ENCODE data around the gene NTN5.
A peak's percentile ranks its signal among the peaks of the same experiment; 100 is the strongest.

NTN5 gene

DNA sequence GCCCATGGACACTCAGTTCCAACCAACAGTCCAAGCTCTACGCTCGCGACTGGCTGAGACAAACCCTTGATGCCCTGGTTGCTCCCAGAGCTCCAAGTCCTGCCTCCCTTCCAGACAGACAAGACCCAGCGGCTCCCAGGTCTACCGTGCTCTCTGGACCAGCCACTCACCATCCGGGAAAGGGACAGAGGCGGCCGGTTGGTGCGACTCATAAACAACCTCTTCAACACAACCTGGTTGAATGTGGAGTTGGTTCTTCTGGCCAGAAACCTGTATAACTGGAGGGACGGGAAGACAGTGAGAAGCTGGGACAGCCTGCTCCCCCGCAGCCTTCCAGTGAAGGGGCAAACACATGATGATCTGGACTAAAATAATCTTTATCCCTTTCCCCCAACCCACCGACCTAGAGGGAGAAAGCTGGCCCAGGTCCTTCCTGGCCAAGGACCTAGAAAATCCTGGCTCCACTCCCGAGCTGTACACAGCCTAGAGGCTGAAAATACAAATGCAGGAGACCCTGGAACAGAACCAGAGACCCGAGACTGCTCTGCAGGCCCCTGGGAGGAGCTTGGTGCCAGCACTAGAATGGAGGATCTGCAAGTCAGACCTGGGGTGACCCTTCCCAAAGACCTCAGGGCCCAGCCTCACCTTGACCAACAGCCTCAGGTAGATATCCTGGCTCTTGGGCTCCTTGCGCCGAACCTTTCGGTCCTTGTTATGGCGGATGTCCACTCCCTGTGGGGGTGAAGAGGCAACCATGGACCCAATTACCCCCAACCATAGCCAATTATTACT, 55.5 kb downstream of the NTN5 start:
- H3K4me3 ChIP-seq (ENCODE audit: low read length): peak overlapping the region; percentile 95
- H3K36me3 ChIP-seq (ENCODE audit: control insufficient read depth, low read length): peaks cover 61% of the 10 kb centered on the region
- H3K79me2 ChIP-seq (ENCODE audit: control insufficient read depth, low read length): peaks cover 47% of the 10 kb centered on the region
- H4K20me1 ChIP-seq (ENCODE audit: control insufficient read depth, insufficient read depth, low read depth, low read length): peaks cover 23% of the 10 kb centered on the region
- H3K4me2 ChIP-seq (ENCODE audit: low read length): peak overlapping the region; percentile 67
- H3K9me2 ChIP-seq (replicated peaks; ENCODE audit: control insufficient read depth, low read length): no peaks in the 10 kb centered on the region
- no peaks in the 10 kb centered on the region for H3K27me3 ChIP-seq (ENCODE audit: control insufficient read depth, low read length)
- no peaks in the 10 kb centered on the region for H3K9me3 ChIP-seq (ENCODE audit: control insufficient read depth, insufficient read depth, low read length)
- peaks cover 35% of the 10 kb centered on the region for H3F3A ChIP-seq (ENCODE audit: control insufficient read depth, insufficient read depth)
- peaks cover 26% of the 10 kb centered on the region for H3K4me1 ChIP-seq (ENCODE audit: control insufficient read depth, low read length)
- H3K27ac ChIP-seq (ENCODE audit: low read depth, low read length): peak overlapping the region; percentile 72
- no peak for TF ChIP-seq EZH2phosphoT487 (IDR thresholded peaks at IDR 0.05; ENCODE audit: borderline replicate concordance, low read length)
- TF ChIP-seq, protein P1, sequence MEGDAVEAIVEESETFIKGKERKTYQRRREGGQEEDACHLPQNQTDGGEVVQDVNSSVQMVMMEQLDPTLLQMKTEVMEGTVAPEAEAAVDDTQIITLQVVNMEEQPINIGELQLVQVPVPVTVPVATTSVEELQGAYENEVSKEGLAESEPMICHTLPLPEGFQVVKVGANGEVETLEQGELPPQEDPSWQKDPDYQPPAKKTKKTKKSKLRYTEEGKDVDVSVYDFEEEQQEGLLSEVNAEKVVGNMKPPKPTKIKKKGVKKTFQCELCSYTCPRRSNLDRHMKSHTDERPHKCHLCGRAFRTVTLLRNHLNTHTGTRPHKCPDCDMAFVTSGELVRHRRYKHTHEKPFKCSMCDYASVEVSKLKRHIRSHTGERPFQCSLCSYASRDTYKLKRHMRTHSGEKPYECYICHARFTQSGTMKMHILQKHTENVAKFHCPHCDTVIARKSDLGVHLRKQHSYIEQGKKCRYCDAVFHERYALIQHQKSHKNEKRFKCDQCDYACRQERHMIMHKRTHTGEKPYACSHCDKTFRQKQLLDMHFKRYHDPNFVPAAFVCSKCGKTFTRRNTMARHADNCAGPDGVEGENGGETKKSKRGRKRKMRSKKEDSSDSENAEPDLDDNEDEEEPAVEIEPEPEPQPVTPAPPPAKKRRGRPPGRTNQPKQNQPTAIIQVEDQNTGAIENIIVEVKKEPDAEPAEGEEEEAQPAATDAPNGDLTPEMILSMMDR (IDR thresholded peaks at IDR 0.05; ENCODE audit: low read depth, low read length, poor library complexity, severe bottlenecking): no peak

- Histone ChIP-seq H3K79me2 (ENCODE audit: control insufficient read depth, low read length) (peaks cover 47% of the 10 kb centered on the region), H3K4me3 (ENCODE audit: low read length) (peak overlapping the region; percentile 95), H4K20me1 (ENCODE audit: control insufficient read depth, insufficient read depth, low read depth, low read length) (peaks cover 23% of the 10 kb centered on the region), H3K27ac (ENCODE audit: low read depth, low read length) (no peak overlapping the region), H3K9me3 (ENCODE audit: control insufficient read depth, insufficient read depth, low read length) (no peaks in the 10 kb centered on the region), H3K9me2 (replicated peaks; ENCODE audit: control insufficient read depth, low read length) (no peaks in the 10 kb centered on the region), H3K4me2 (ENCODE audit: low read length) (peak overlapping the region; percentile 67), H3F3A (ENCODE audit: control insufficient read depth, insufficient read depth) (peaks cover 34% of the 10 kb centered on the region), H3K36me3 (ENCODE audit: control insufficient read depth, low read length) (peaks cover 61% of the 10 kb centered on the region), H3K27me3 (ENCODE audit: control insufficient read depth, low read length) (no peaks in the 10 kb centered on the region), H3K4me1 (ENCODE audit: control insufficient read depth, low read length) (peaks cover 24% of the 10 kb centered on the region)
- no peak for TF ChIP-seq EZH2phosphoT487 (IDR thresholded peaks at IDR 0.05; ENCODE audit: borderline replicate concordance, low read length)
- TF ChIP-seq, protein P1 (IDR thresholded peaks at IDR 0.05; ENCODE audit: low read depth, low read length, poor library complexity, severe bottlenecking): no peak
These were observed 56.2 kb downstream of the NTN5 start for GRCh38 chr19:48616491-48617056.

GRCh38 chr19:48616041-48616436, 56.8 kb downstream of the NTN5 start:
- H3F3A ChIP-seq (ENCODE audit: control insufficient read depth, insufficient read depth): peaks cover 34% of the 10 kb centered on the region
- H3K27me3 ChIP-seq (ENCODE audit: control insufficient read depth, low read length): no peaks in the 10 kb centered on the region
- TF ChIP-seq, protein P1 (IDR thresholded peaks at IDR 0.05; ENCODE audit: low read depth, low read length, poor library complexity, severe bottlenecking): no peak
- TF ChIP-seq EZH2phosphoT487 (IDR thresholded peaks at IDR 0.05; ENCODE audit: borderline replicate concordance, low read length): no peak
- no peak overlapping the region for H3K27ac ChIP-seq (ENCODE audit: low read depth, low read length)
- H3K36me3 ChIP-seq (ENCODE audit: control insufficient read depth, low read length): peaks cover 61% of the 10 kb centered on the region
- peaks cover 23% of the 10 kb centered on the region for H4K20me1 ChIP-seq (ENCODE audit: control insufficient read depth, insufficient read depth, low read depth, low read length)
- no peaks in the 10 kb centered on the region for H3K9me2 ChIP-seq (replicated peaks; ENCODE audit: control insufficient read depth, low read length)
- no peak overlapping the region for H3K4me3 ChIP-seq (ENCODE audit: low read length)
- peaks cover 45% of the 10 kb centered on the region for H3K79me2 ChIP-seq (ENCODE audit: control insufficient read depth, low read length)
- no peak overlapping the region for H3K4me2 ChIP-seq (ENCODE audit: low read length)
- H3K9me3 ChIP-seq (ENCODE audit: control insufficient read depth, insufficient read depth, low read length): no peaks in the 10 kb centered on the region
- H3K4me1 ChIP-seq (ENCODE audit: control insufficient read depth, low read length): peaks cover 24% of the 10 kb centered on the region
